ENCODE measurements around the gene GALNS. TPM values are rescaled to one million over a fixed set of nuclear protein-coding genes. Genes with fewer than 3 reads are reported as not detected.

The GALNS gene
- total and polyA plus RNA-seq, 10 donors: 9.7 to 71.6 (median 42.9) TPM

GRCh38 chr16:88878356-88878755 lies 21.6 kb upstream of the GALNS start:
- intact Hi-C loops (cut with DNase I; ENCODE audit: low total_unique reads): no loop called here
- no peak for TF ChIP-seq CTCF (IDR thresholded peaks at IDR 0.05 in 8 of 11, conservative IDR thresholded peaks at IDR 0.05 in 3 of 11)
- Histone ChIP-seq H3K36me3 (peaks cover 0 to 96% (median 61%) of the 10 kb centered on the region in 6 donors), H3K27me3 (replicated peaks in 1 of 7) (no peaks in the 10 kb centered on the region), H3K27ac (no peak overlapping the region), H3K4me3 (no peak overlapping the region), H3K4me1 (peaks cover 0 to 16% (median 12%) of the 10 kb centered on the region in 6 donors), H3K9me3 (no peaks in the 10 kb centered on the region)
- DNase-seq: no peak
- 93 to 96% (median 95%) methylated on average over 15 to 20 of the region's 20 CpGs for WGBS, 5 donors

GRCh38 chr16:88877564-88878289 lies 21.0 kb upstream of the GALNS start:
- no peak overlapping the region for H3K4me3 ChIP-seq
- H3K27me3 ChIP-seq (replicated peaks in 1 of 7): peaks cover 0 to under 1% (median 0%) of the 10 kb centered on the region in 7 donors
- H3K27ac ChIP-seq: no peak overlapping the region
- no peaks in the 10 kb centered on the region for H3K9me3 ChIP-seq
- intact Hi-C loops (cut with DNase I; ENCODE audit: low total_unique reads): no loop called here
- peaks cover 0 to 90% (median 54%) of the 10 kb centered on the region in 6 donors for H3K36me3 ChIP-seq
- H3K4me1 ChIP-seq: peaks cover 0 to 16% (median 12%) of the 10 kb centered on the region in 6 donors
- TF ChIP-seq CTCF (IDR thresholded peaks at IDR 0.05 in 8 of 11, conservative IDR thresholded peaks at IDR 0.05 in 3 of 11) (no peak), POLR2AphosphoS5 (IDR thresholded peaks at IDR 0.05) (no peak), POLR2A (IDR thresholded peaks at IDR 0.05) (no peak)
- DNase-seq: no peak
- WGBS, 5 donors: 83 to 87% (median 87%) methylated on average over 20 of the region's 20 CpGs

DNA sequence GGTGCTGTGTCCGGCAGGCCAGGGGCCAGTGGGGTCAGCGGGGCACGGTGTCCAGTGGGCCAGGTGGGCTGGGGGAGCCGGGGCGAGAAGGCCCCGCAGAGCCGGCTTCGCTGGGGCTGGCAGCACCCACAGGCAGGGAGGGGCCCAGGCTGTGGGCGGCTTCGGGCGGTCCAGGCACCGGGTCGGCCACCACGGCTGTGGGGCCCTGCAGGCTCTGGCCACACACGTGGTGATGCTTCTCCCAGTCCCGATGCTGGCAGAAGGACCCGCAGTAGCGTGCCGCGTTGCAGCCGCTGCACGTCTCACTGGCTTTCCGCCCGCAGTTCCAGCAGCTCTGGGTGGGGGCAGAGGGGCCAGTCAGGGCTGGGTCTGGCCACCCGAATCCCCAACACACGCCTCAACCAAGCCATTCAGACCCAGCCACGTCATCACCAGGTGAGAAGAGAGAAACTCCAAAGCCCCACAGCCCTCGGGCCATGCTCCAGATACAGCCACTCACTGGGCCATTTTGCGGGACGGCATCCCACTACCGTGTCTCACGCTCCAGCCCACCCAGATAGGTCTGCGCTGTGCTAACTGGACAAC lies 20.3 kb upstream of the GALNS start:
- DNase-seq: no peak
- peaks cover 0 to 16% (median 12%) of the 10 kb centered on the region in 6 donors for H3K4me1 ChIP-seq
- peaks cover 0 to 83% (median 50%) of the 10 kb centered on the region in 6 donors for H3K36me3 ChIP-seq
- H3K9me3 ChIP-seq: no peaks in the 10 kb centered on the region
- peak overlapping the region in 1 of 8 donors; percentile 16 for H3K27ac ChIP-seq
- intact Hi-C loops (cut with DNase I; ENCODE audit: low total_unique reads): no loop called here
- no peak overlapping the region for H3K4me3 ChIP-seq
- 82 to 97% (median 89%) methylated on average over 19 to 33 of the region's 33 CpGs for WGBS, 5 donors
- H3K27me3 ChIP-seq (replicated peaks in 1 of 7): peaks cover 0 to 7% (median 0%) of the 10 kb centered on the region in 7 donors
- TF ChIP-seq POLR2A (IDR thresholded peaks at IDR 0.05) (no peak), POLR2AphosphoS5 (IDR thresholded peaks at IDR 0.05) (no peak), CTCF (IDR thresholded peaks at IDR 0.05 in 8 of 11, conservative IDR thresholded peaks at IDR 0.05 in 3 of 11) (no peak)

DNA sequence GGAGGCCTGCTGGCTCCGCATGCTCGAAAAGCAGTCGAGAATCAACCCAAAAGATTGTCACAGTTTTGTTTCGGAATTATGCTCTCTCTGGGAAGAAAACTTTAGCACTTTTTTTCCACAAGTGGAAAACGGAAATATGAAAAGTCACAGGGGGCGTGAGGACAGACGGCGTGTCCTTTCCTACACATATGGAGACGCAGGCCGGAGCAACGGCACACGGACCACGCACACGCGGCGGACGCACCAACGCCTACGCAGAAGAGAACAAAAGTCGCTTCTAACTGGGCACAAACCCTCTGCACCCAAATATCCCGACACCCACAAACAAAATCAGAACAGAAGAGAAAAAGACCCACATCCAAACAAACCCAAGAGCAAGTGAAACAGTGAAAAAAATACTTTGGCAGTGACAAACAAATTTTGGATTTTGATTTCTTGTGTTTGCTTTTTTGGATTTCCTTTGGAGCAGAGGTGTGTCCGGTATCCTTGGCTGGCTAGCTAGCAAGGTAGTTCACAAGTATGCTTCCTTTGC lies 19.0 kb upstream of the GALNS start:
- peaks cover 0 to 20% (median 7%) of the 10 kb centered on the region in 7 donors for H3K27me3 ChIP-seq (replicated peaks in 1 of 7)
- 82 to 93% (median 88%) methylated on average over 22 of the region's 22 CpGs for WGBS, 5 donors
- H3K36me3 ChIP-seq: peaks cover 0 to 70% (median 38%) of the 10 kb centered on the region in 6 donors
- TF ChIP-seq POLR2AphosphoS5 (IDR thresholded peaks at IDR 0.05) (no peak), CTCF (IDR thresholded peaks at IDR 0.05 in 8 of 11, conservative IDR thresholded peaks at IDR 0.05 in 3 of 11) (no peak), POLR2A (IDR thresholded peaks at IDR 0.05) (no peak)
- H3K4me3 ChIP-seq: no peak overlapping the region
- intact Hi-C loops (cut with DNase I; ENCODE audit: low total_unique reads): no loop called here
- no peaks in the 10 kb centered on the region for H3K9me3 ChIP-seq
- H3K4me1 ChIP-seq: peaks cover 0 to 28% (median 19%) of the 10 kb centered on the region in 6 donors
- DNase-seq: no peak
- peak overlapping the region in 2 of 8 donors; percentile 7 to 16 for H3K27ac ChIP-seq
